SK-N-SH treated with all-trans-retinoic acid at 6 μM for 48 hours (cell line): ENCODE results near the gene KRT86.
A peak's percentile ranks its signal among the peaks of the same experiment; 100 is the strongest.

ENCODE experiments used
- ARNTL ChIP-seq: fragments of 450-650 bp; formaldehyde crosslinking; IDR thresholded peaks from 2 replicates; pipeline ENCODE4 v1.5.0; 2020; ENCODE audit warnings: low read depth, mild to moderate bottlenecking, moderate library complexity, borderline replicate concordance
- POU6F1 ChIP-seq: fragments of 250-450 bp; sonication (Bioruptor Pico); IDR thresholded peaks from 2 replicates; pipeline ENCODE4 v1.8.0; 2021; ENCODE audit warnings: low read depth, mild to moderate bottlenecking, moderate library complexity, borderline replicate concordance
- ZFP3 ChIP-seq: fragments of 250-450 bp; sonication (Bioruptor Pico); IDR thresholded peaks from 2 replicates; pipeline ENCODE4 v1.5.0; 2020; ENCODE audit warnings: mild to moderate bottlenecking, moderate library complexity

- peak; percentile 43; the same call in 1 of the 2 replicates for TF ChIP-seq ZFP3
- TF ChIP-seq POU6F1 (CRISPR knock-in tag), result no peak
- no peak for TF ChIP-seq ARNTL (CRISPR knock-in tag)
These were observed 30.4 kb upstream of the KRT86 start for GRCh38 chr12:52243856-52244614.
